ENCODE data around the gene NEK3.

- TF ChIP-seq CTCF (IDR thresholded peaks at IDR 0.05; ENCODE audit: low read length): no peak
- no peak for TF ChIP-seq EZH2 (optimal IDR thresholded peaks at IDR 0.05; ENCODE audit: low read depth, low read length)
- TF ChIP-seq EZH2phosphoT487 (IDR thresholded peaks at IDR 0.05; ENCODE audit: low read length): no peak
Measured at GRCh38 chr13:52155177-52155576, 4.2 kb downstream of the NEK3 start.

Measured in MM.1S (cell line).